HFF-Myc (cell line): ENCODE data around the gene DAGLA.

Experiments
- DNase-seq: peaks from one replicate; pipeline ENCODE4 v3.0.0-alpha.2; 2011; ENCODE audit warnings: low read depth; ENCODE audit errors: extremely low read depth
- H3K4me3 ChIP-seq: replicated peaks from 2 replicates; pipeline ENCODE4 v1.5.1; 2011; ENCODE audit warnings: low read depth, mild to moderate bottlenecking, control low read depth, low read length
- TF ChIP-seq, protein P1 (sequence below): IDR thresholded peaks from 2 replicates; pipeline ENCODE4 v1.5.1; 2012; ENCODE audit warnings: mild to moderate bottlenecking, low read depth, low read length, control low read depth; ENCODE audit errors: missing control alignments

The DAGLA gene

GRCh38 chr11:61761440-61762222 is 81.4 kb downstream of the DAGLA start:
- DNase-seq = no peak
- H3K4me3 ChIP-seq = no peak overlapping the region
- TF ChIP-seq, protein P1, sequence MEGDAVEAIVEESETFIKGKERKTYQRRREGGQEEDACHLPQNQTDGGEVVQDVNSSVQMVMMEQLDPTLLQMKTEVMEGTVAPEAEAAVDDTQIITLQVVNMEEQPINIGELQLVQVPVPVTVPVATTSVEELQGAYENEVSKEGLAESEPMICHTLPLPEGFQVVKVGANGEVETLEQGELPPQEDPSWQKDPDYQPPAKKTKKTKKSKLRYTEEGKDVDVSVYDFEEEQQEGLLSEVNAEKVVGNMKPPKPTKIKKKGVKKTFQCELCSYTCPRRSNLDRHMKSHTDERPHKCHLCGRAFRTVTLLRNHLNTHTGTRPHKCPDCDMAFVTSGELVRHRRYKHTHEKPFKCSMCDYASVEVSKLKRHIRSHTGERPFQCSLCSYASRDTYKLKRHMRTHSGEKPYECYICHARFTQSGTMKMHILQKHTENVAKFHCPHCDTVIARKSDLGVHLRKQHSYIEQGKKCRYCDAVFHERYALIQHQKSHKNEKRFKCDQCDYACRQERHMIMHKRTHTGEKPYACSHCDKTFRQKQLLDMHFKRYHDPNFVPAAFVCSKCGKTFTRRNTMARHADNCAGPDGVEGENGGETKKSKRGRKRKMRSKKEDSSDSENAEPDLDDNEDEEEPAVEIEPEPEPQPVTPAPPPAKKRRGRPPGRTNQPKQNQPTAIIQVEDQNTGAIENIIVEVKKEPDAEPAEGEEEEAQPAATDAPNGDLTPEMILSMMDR = no peak

GRCh38 chr11:61762223-61762615 is 82.0 kb downstream of the DAGLA start:
- TF ChIP-seq, protein P1 = no peak
- no peak overlapping the region for H3K4me3 ChIP-seq
- DNase-seq = no peak

GRCh38 chr11:61762798-61763197 is 82.6 kb downstream of the DAGLA start:
- no peak for DNase-seq
- TF ChIP-seq, protein P1 = no peak
- no peak overlapping the region for H3K4me3 ChIP-seq

DNA sequence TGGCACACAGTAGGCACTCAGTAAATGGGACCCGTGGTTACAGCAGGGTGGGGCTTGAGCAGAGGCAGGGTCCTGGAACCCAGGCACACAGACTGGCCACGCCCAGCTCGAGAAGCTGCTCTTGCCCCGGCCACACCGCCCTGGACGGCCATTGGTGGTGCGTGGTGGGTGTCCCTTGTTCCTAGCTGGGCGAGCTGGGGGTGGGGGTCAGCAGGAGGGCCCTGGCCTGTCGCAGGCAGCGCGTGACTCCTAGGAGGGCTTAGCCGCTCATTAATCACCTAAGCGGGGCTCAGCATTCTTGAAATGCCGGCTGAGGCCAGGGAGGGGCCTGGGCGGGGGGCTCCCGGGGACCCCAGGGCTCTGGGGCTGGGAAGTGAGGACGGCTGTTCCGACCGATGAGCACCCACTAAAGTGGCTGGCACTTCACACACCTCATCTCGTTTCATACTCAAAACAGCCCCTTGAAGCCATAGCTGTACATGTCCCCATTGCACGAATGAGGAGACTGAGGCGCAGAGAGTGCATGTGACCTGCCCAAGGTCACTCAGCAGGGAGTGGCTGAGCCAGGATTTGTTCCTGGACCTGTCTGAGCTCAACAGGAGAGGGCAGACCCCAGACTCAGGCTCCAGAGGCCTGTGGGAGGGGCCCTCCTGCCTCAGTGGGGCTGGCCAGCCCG is 83.9 kb downstream of the DAGLA start:
- TF ChIP-seq, protein P1 = no peak
- H3K4me3 ChIP-seq = no peak overlapping the region
- no peak for DNase-seq

GRCh38 chr11:61764606-61765260 is 84.5 kb downstream of the DAGLA start:
- no peak overlapping the region for H3K4me3 ChIP-seq
- TF ChIP-seq, protein P1 = no peak

DNA sequence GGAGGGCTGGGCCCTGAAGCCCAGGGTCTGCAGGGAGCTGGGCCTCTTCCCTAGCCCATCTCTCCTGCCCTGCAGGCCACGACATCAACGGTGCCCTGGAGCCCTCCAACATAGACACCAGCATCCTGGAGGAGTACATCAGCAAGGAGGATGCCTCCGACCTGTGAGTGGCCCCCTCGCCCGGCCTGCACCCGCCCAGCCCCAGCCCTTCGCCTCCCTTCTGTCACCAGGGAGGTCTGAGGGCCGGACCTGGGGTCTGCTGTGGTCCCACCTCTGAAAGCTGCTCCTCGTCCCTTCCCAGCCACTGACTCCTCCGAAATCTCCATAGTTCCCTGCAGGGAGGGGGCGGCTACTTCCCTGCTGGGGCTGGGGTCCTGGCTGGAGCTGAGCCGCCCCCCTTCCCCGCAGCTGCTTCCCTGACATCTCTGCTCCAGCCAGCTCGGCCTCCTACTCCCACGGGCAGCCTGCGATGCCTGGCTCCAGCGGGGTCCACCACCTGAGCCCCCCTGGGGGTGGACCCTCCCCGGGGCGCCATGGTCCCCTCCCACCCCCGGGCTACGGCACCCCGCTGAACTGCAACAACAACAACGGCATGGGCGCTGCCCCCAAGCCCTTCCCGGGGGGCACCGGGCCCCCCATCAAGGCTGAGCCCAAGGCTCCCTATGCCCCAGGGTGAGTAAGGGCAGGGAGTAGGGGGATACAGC is 85.5 kb downstream of the DAGLA start:
- H3K4me3 ChIP-seq = no peak overlapping the region
- TF ChIP-seq, protein P1 = no peak
- no peak for DNase-seq

More at GRCh38 chr11:61764606-61765260, 84.5 kb downstream of the DAGLA start:
- DNase-seq = no peak
